Activated CD8-positive, alpha-beta memory T cell treated with anti-CD3 and anti-CD28 coated beads, Interleukin-2, amount 50 U/mL, for 4 hours (primary cell): ENCODE measurements around the gene OXER1.
"Not testable (repeated sequence)": the region's sequence is repeated elsewhere in the genome, so short reads cannot be mapped to it uniquely, and the experiment has no call there.

Experiments used
- DNase-seq: peaks from one replicate; pipeline ENCODE4 v3.0.0-alpha.2; 2020

The OXER1 gene

DNA sequence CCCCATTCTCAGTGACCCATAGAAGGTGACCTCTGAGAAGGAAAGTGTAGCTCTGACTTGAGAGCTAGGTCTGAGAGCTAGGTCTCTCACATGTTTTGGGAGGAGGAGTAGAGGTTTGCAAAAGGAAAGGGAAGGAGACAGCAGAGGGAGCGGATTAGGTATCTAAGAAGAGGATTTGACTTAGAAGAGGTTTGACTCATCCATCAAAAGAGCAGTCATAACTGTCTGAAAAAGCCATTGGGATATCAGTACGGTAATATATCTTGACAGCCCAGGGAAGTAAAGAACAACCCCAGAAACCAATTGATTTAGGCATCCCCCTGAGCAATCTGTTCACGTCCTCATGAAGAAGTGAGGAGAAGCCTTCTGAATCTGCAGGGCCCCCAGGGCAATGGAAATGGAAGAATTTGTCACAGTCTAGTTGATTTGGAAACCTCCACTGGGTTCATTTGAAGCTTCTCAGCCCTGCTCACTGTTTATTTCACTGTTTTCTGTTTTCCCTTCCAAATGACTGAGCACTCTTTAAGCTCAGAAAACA is 19.3 kb downstream of the OXER1 start:
- no peak for DNase-seq

DNA sequence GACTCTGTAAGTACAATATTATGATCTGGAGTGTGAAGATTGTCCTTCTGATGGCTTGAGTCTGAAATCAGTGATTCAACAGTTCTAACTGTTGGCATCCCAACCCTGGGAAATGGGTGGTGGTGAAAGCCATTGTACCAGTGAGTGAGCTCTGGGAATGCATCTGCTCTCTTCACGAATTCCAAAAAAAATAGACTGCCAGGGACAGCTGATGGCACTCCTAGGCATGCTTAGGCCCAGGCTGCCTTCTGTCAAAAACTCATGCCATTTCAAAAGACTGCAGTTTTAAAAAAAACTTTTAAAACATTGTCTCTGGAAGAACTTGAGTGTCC is 20.3 kb downstream of the OXER1 start:
- no peak for DNase-seq

DNA sequence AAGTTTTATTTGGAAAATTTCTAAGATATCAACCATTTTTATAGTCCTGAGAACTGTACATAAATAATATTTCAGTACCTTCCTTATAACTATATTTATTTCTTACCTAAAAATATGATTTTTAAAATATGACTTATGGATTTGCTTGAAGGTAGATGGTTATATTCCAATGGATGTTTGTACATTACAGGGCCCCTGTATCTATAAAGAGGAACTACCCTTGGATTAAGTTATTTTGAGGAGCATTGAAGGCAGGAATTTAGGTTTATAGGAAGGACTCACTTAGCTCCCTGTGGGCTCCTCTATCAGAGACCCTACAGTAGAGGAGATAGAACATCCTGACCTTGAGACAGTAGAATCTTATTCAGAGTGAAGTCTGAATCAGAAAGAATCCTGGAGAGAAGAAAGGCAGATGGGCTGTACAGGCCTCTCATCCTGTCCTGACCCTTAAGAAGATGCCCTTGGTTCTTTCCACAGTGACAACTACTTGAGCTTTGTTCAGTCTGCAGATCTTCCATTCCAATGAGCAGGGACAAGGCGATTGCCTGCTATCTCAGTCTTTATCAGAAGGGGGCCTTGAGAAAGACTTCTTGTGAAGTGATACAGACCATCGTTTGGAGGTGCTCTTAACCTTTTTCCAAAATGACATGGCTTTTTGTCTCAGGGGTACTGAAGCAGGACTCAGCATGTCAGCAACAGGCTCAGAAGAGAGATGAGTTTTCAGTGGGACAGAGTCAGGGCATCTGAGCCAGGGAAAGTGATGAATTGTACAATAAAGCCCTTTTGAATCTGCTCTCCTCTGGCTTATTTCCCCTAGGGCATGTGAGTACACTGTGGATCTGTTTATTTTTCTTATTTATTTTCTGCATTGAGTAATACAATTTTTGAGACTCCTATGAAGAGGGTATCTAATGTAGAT is 20.9 kb downstream of the OXER1 start:
- no peak for DNase-seq

DNA sequence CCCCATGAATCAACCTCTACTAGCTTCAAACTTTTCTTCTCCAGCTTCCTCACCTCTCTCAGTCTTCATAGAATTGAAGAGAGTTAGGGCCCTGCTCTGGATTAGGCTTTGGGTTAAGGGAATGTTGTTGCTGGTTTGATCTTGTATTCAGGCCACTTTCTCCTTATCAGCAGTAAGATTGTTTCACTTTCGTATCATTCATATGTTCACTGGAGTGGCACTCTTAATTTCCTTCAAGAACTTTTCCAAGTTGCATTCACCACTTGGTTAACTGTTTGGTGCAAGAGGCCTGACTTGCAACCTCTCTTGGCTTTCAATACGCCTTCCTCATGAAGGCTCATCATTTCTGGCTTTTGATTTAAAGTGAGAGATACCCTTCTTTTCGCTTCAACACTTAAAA is 22.8 kb downstream of the OXER1 start:
- DNase-seq: no peak

DNA sequence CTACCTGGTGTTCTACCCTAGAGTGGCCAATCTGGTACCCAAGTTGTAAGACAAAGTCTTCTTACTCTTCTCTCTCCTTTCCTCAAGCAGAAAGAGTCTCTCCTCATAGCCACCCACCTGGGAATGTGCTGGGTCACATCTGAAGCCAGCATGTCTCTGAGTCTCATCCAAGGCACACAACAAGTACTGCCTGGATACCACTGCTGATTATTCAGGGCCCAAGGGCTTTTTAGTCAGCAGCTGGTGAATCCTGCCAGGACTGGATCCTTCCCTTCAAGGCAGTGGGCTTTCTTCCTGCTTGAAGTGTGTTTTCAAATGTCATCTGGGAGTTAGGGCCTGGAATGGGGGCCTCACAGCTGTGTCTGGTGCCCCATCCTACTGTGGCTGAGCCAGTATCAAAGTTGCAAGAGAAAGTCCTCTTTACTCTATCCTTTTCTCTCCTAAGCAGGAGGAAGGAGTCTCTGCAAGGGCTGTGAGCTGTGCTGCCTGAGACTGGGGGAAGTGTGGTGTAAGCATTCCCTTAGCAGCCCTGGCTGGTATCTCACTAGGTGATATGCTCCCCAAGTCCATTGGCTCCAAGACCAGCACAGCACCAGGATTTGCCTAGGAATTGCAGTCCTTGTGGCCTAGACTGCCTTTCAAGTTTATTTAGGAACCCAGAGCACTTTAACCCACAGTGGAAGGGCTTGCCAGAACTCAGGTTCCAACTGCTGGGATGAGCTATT is 27.2 kb downstream of the OXER1 start:
- no peak for DNase-seq

DNA sequence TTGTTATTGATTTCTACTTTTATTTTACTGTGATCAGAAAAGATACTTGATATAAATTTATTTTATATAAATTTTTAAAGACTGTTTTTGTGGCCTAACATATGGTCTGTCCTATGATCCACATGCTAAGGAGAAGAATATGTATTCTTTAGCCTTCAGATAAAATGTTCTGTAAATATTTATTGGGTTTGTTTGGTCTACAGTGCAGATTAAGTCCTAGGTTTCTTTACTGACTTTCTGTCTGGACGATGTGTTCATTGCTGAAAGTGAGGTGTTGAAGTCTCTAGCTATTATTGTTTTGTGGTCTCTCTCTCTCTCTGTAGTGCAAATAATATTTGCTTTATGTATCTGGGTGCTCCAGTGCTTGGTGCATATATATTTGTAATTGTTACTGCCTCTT is 30.1 kb downstream of the OXER1 start:
- DNase-seq: no peak

DNA sequence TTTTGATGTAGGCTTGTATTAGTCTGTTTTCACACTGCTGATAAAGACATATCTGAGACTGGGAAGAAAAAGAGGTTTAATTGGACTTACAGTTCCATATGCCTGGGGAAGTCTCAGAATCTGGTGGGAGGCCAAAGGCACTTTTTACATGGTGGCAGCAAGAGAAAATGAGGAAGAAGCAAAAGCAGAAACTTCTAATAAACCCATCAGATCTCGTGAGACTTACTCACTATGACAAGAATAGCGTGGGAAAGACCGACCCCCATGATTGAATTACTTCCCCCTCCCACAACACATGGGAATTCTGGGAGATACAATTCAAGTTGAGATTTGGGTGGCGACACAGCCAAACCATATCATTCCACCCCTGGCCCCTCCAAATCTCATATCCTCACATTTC is 32.6 kb downstream of the OXER1 start:
- DNase-seq: not testable (repeated sequence)

DNA sequence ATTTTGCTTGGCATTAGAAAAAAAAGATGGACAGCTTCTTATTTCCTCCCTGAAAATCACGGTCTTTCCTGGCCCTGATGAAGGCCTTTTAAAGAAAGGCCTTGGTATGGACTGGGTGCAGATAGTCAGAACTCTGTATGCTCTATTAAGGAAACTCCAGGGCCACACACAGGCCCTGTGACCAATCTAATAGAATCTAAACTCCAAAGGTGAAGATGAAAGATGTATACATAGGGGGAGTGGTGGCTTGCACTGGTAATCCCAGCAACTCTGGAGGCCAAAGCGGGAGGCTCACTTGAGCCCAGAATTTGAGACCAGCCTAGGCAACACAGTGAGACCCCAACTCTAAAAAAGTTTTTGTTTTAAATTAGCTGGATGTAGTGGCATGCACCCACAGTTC is 37.3 kb downstream of the OXER1 start:
- DNase-seq: no peak

DNA sequence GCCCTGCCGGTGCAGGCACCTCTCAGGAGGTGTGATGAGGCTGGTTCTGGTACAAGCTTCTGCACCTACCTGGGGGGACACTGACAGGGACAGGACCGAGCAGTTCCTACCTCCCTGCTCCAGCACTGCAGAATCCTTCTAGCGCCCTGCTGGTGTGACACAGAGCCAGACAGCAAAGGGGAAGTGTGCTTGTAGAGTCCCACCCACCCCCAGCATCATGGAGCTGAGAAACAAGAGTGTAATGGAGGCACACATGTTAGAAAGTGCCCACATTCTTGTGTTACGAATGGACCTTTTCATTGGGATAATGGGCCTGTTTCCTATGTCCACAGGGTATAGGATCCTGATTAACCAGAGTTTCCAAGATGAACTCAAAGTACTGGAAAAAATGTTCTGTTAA is 38.3 kb downstream of the OXER1 start:
- DNase-seq: no peak

DNA sequence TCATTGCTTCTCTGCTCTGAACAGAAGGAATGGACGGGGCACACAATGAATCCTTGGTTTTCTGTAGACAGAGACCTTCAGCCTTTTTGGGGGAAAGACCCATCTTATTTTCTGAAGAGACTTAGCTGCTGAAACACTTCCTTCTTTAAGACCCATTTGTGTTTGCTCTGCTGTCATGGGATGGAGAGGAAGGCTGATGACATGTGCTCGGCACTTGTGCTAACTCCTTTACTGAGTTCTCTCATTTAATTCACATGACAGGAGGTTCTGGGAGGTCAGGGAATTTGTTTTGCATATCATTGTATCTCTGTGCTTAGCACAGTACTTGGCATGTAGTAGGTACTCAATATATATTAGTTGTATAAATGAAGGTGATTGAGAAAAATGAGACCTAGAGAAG is 39.0 kb downstream of the OXER1 start:
- DNase-seq: no peak

DNA sequence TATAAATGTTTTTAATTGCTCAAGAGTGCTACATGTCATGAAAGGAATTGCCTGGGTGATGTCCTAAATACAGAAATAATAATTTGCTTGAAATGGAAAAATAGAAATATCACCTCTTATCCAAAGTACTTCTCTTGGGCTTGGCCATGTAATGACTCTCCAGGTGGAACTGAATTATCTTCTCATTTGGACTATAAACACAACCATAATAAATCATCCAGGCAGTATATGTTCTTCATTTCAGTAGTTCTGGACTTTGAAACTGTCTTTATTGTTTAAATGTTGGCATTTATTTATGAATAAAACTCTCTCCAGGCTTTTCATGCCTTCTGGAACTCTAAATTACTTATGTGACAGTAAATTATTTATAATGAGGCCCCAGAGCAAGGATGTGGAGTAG is 40.5 kb downstream of the OXER1 start:
- DNase-seq: no peak

DNA sequence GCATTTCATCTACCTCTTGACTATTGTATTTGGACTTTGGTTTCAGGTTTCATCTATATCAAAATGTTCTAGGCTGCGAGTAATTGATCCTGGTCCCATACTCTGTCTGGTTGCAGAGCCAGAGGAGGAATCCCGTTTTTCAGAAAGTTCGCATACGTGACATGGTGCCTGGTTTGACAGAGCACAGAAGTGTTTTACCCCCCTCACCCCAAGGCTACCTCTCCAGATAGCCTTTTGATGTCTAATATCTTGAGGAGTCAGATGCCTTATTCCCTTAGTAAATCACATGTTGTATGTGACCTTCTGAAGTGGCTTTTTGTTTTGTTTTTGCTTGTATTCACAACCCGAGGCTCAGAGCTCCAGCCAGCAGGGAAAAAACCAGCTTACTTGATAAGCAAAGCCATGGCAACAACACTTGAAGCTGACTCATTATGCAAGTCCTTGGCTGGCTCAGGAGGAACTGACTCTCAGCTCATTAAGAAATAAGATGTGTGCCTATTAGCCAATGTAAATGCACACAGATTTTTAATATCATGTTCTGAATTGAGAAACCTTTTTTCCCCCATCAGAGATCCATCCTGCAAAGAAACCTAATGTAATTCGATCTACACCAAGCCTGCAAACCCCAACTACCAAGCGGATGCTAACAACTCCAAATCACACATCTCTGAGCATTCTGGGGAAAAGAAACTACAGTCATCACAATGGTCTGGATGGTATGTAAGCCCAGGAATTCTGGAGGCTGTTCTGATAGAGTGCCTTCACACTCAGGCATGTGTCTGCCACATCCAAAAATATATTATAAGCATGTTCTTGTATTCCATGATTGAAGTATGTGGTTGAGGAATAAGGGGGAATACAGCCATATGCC is 41.4 kb downstream of the OXER1 start:
- no peak for DNase-seq

DNA sequence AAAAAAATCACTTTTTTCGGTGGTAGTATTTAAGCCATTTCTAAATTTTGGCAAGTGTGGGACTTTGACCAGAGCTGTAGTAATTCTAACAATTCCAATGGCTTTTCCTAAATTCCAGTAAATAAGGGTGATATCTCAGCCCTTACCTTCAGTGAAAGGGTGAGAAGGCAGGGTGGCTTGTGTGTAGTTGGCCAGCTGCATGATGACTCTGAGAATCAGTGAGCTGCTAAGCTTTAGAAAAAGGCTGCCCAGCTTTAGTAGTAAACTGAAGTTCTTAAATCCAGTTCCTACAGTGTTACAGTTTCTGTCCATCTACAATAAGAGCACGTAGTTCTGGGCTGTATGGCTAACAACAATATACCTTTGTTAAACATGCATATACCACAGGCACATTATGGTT is 42.0 kb downstream of the OXER1 start:
- no peak for DNase-seq

DNA sequence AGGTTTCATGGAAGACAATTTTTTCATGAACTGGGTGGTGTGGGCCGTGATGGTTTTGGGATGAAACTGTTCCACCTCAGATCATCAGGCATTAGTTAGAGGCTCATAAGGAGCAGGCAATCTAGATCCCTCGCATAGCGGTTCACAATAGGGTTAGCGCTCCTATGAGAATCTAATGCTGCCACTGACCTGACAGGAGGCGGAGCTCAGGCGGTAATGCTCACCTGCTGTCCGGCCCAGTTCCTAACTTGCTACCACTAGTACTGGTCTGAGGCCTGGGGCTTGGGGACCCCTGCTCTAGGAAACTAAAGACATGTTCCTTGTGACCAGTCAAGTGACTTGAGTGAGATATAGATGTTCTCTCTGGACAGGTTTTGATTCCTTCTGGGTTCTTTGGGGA is 49.2 kb downstream of the OXER1 start:
- no peak for DNase-seq

DNA sequence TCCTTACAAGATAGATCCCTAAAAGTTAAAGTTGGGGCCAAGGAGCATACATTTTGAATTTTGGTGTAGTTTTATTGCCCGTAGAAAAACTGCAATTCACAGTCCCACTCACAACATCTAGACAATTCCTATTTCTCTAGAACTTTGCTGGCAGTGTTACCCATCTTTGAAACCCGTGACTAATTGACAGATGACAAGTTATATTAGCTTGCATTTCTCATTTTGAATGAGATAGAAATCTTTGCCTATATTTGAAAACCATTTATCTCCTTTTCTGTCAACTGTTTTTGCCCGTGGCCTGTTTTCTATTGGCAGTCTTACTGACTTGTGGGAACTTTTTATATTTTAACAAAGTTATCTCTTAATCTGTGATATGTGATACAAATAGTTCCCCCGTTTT is 50.0 kb downstream of the OXER1 start:
- no peak for DNase-seq

DNA sequence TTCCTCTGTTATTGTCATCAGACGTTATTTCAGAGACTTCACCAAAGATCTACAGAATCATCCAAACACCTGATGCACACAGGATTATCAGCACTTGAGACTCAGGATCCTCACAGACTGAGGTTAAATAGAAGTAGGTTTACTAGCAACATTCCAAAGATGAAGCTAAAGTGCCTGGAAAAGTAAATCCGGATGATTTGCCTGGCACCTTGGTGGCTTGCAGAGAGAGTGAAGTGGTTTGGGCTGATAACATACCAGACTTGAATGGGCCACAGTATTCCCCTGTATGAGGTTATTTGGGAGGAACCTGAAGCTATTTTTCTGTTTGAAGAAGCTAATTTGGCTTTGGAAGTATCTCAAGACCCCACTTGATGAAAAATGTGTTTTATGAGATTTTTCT is 51.0 kb downstream of the OXER1 start:
- DNase-seq: no peak
